HG03108 (cell line): ENCODE results near the gene SLC17A6.

Source experiments
- ATAC-seq: cut with Tn5 transposase; IDR thresholded peaks from one replicate; pipeline ENCODE4 v1.9.1; 2021; ENCODE audit warnings: moderate library complexity; ENCODE audit not compliant: unreplicated experiment

Gene SLC17A6

GRCh38 chr11:22389526-22390282 lies 51.5 kb downstream of the SLC17A6 start:
- no peak for ATAC-seq

DNA sequence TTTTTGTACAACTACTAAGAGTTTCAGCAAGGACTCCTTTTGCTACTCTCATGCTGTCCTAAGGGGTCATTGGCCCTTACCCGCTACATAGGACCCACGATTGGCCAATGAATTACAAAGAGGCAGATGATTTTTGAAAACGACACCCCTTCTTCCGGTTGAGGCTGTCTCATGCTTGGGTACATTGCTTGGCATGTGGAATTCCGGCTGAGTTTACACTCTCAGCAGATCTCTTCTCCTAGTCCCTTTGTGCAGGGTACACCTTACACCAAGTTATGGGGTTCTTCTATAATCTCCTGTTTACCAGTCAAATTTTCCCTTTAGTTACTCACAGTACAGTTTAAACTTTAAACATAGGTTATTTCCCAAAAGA lies 52.1 kb downstream of the SLC17A6 start:
- no peak for ATAC-seq

GRCh38 chr11:22392561-22392960 lies 54.4 kb downstream of the SLC17A6 start:
- no peak for ATAC-seq

DNA sequence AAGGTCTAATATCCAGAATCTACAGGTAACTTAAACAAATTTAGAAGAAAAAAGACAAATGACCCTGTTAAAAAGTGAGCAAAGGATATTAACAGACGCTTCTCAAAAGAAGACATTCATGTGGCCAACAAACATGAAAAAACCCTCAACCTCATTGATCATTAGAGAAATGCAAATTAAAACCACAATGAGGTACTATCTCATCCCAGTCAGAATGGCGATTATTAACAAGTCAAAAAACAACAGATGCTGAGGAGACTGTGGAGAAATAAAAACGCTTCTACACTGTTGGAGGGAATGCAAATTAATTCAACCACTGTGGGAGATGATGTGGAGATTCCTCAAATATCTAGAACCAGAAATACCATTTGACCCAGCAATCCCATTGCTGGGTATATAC lies 67.2 kb downstream of the SLC17A6 start:
- ATAC-seq: no peak

- ATAC-seq: no peak
Measured at GRCh38 chr11:22407267-22407666, 69.1 kb downstream of the SLC17A6 start.

DNA sequence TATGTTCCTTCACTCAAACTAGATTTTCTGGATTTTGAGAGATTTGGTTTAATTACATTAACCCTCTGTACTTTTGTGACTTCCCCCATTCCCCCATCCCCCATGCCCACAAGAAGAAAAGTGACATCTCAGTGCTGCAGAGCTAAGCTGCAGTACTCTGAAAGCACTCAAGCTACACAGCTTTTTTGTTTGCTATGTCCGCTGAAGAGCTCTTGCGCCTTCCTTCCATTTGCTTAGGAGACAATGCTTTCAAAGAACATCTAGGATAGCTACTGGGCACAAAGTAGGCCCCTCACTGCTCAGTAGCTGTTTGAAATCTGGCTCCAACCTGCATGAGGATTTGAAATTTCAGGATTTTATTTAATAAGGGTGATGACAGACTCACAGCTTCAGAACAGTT lies 69.7 kb downstream of the SLC17A6 start:
- no peak for ATAC-seq

- no peak for ATAC-seq
Measured at GRCh38 chr11:22415476-22415875, 77.3 kb downstream of the SLC17A6 start.

DNA sequence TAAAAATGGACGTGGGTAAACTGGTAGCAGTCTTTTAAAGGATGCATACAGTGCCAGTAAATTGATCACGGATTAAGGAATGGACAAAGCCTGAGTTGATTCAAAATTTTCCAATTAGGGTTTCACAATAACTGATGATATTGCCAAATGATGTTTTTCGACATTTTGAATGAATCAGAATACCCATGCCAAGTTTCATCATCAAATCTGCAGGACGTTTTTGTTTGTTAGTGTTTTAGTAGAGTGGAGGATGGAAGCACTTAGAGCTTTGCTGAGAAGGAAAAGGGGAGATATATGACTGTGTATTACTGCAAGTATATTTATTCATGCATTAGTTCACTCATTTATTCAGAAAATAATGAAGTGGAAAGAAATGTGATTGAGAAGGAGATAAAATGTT lies 78.3 kb downstream of the SLC17A6 start:
- ATAC-seq: no peak

DNA sequence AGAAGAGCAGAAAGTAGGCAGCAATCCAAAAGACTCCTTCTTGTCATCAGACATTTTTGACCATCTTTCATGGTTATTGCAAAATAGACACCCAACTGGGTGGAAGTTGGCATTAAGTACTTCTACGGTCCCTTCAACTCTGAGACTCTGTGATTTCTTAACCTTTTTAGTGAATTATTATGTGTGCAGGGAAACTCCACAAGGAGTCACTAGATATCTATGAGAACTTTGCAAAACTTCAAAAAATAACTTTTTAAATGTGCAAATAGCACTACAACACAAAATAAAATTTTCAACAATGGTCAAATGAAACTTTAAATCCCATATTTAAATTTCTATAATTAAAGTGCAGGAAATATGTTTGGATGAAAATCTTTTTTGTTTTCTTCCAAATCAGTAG lies 88.7 kb downstream of the SLC17A6 start:
- ATAC-seq: no peak
